ENCODE data around the gene MCM7.
"Not testable (repeated sequence)": the region's sequence is repeated elsewhere in the genome, so short reads cannot be mapped to it uniquely, and the experiment has no call there.

MCM7 gene

GRCh38 chr7:100101016-100101862 is at the start of gene MCM7, which contains the start of gene AP4M1:
TSS of gene MCM7 (minus strand) at chr7:100101397. CDS start at chr7:100101294, 103 bp downstream.
TSS of gene AP4M1 (plus strand) at chr7:100101643. CDS start at chr7:100101715, 72 bp downstream.
- peak; percentile 94 for DNase-seq

- peak; percentile 95 for DNase-seq
Measured at GRCh38 chr7:100148559-100149328, 47.5 kb upstream of the MCM7 start, which contains the start of gene LAMTOR4. TSS of gene LAMTOR4 (plus strand) at chr7:100148918. CDS start at chr7:100148973, 55 bp downstream.

- no peak for DNase-seq
Measured at GRCh38 chr7:100148225-100148558, 47.0 kb upstream of the MCM7 start.

GRCh38 chr7:100147278-100147677 is 46.1 kb upstream of the MCM7 start:
- no peak for DNase-seq

- DNase-seq, result not testable (repeated sequence)
Measured at GRCh38 chr7:100146350-100146749, 45.2 kb upstream of the MCM7 start.

- no peak for DNase-seq
Measured at GRCh38 chr7:100142461-100142860, 41.3 kb upstream of the MCM7 start.

GRCh38 chr7:100141555-100141949 is 40.4 kb upstream of the MCM7 start:
- no peak for DNase-seq

GRCh38 chr7:100137851-100138760 is 36.9 kb upstream of the MCM7 start:
- no peak for DNase-seq

- DNase-seq, result no peak
Measured at GRCh38 chr7:100132697-100133151, 31.5 kb upstream of the MCM7 start.

GRCh38 chr7:100132126-100132525 is 30.9 kb upstream of the MCM7 start:
- no peak for DNase-seq

GRCh38 chr7:100130608-100131453 is 29.6 kb upstream of the MCM7 start:
- peak; percentile 24 for DNase-seq

- DNase-seq, result not testable (repeated sequence)
Measured at GRCh38 chr7:100130220-100130607, 29.0 kb upstream of the MCM7 start.

GRCh38 chr7:100128637-100128963 is 27.4 kb upstream of the MCM7 start:
- no peak for DNase-seq

- no peak for DNase-seq
Measured at GRCh38 chr7:100127866-100128636, 26.9 kb upstream of the MCM7 start.

GRCh38 chr7:100126931-100127865 is 26.0 kb upstream of the MCM7 start, which contains the start of gene MBLAC1:
TSS of gene MBLAC1 (plus strand) at chr7:100126967. CDS start at chr7:100127396, 429 bp downstream.
- DNase-seq, result peak; percentile 76

- DNase-seq, result no peak
Measured at GRCh38 chr7:100126239-100126930, 25.2 kb upstream of the MCM7 start.

GRCh38 chr7:100124301-100125230 is 23.4 kb upstream of the MCM7 start:
- DNase-seq, result no peak

- DNase-seq, result no peak
Measured at GRCh38 chr7:100122568-100122967, 21.4 kb upstream of the MCM7 start.
